Measurements from ENCODE around the gene USP36. TPM values are rescaled to one million over a fixed set of nuclear protein-coding genes. Genes with fewer than 3 reads are reported as not detected.
"Not testable (repeated sequence)": the region's sequence is repeated elsewhere in the genome, so short reads cannot be mapped to it uniquely, and the experiment has no call there.

The USP36 gene
- total and polyA plus RNA-seq, 2 experiments from 2014 or later, result 27.1 to 27.8 TPM

- Histone ChIP-seq H3K4me3 (no peak overlapping the region), H3K4me1 (ENCODE audit: low read depth) (no peaks in the 10 kb centered on the region), H3K27ac (no peak overlapping the region), H3K27me3 (no peaks in the 10 kb centered on the region), H3K36me3 (no peaks in the 10 kb centered on the region), H3K9me3 (ENCODE audit: low read depth) (no peaks in the 10 kb centered on the region)
- peak in 1 of 2 donors; percentile 41 for DNase-seq (ENCODE audit: low read depth in 1 of 2, low spot score in 1 of 2)
- TF ChIP-seq CTCF (IDR thresholded peaks at IDR 0.05; ENCODE audit: low read depth, low read length), result no peak
These were observed 34.9 kb upstream of the USP36 start for GRCh38 chr17:78875363-78876093.

DNA sequence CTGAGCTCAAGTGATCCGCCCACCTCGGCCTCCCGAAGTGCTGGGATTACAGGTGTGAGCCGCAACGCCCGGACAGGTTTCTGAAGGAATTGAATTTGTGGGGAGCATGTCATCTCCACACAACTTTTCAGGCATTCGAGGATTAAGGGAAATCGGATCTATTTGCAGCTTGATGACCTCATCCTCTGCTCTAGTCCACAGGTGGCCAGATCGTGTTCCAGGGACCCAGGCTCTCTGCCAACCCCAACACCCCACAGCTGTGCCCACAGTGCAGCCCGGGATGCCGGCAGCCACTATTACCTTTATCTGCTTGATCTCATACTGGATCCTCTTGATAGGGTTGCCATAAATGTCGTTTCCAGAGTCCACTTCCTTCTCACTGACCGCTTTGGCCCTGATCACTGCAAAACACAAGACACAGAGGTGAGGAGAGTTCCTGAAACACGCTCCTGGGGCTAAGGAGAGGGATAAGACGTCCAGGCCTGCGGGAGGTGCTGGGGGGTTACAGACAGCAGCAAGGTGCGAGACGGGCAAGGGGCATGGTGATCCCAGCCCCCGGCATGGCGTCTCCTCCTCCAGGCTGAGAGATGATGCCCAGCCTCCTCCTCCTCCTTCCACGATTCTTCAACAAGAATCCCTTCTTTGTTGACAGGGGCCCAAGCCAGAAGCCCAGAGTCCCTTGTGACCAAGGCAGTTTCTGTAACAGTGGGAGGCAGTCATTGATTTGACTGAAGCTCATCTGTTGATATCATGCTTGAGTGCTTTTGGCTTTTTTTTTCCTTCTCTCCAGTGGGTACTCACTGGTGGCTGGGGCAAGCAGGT lies 33.1 kb upstream of the USP36 start:
- TF ChIP-seq CTCF (IDR thresholded peaks at IDR 0.05; ENCODE audit: low read depth, low read length), result no peak
- Histone ChIP-seq H3K36me3 (no peaks in the 10 kb centered on the region), H3K4me1 (ENCODE audit: low read depth) (no peaks in the 10 kb centered on the region), H3K27me3 (no peaks in the 10 kb centered on the region), H3K27ac (no peak overlapping the region), H3K9me3 (ENCODE audit: low read depth) (no peaks in the 10 kb centered on the region), H3K4me3 (no peak overlapping the region)
- no peak for DNase-seq (ENCODE audit: low read depth in 1 of 2, low spot score in 1 of 2)

DNA sequence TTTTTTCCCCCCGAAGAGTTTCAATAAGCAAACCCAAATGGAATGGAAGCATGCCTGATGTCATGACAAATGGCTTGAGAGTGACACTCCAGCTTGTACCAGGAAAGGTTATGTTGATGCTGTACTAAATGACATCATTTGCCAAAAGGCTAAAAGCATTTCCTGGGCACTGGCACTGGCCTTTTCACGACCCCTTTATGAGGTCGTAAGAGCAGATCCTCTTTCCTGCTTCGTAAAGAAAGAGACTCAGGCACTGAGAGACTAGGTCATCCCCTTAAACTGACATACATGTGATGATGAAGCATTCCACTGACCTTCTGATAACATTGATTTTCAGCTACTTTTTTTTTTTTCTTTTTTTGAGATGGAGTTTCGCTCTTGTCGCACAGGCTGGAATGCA lies 31.9 kb upstream of the USP36 start:
- no peaks in the 10 kb centered on the region for H3K36me3 ChIP-seq
- no peaks in the 10 kb centered on the region for H3K27me3 ChIP-seq
- DNase-seq (ENCODE audit: low read depth in 1 of 2, low spot score in 1 of 2), result no peak
- no peaks in the 10 kb centered on the region for H3K4me1 ChIP-seq (ENCODE audit: low read depth)
- no peak overlapping the region for H3K27ac ChIP-seq
- no peaks in the 10 kb centered on the region for H3K9me3 ChIP-seq (ENCODE audit: low read depth)
- no peak for TF ChIP-seq CTCF (IDR thresholded peaks at IDR 0.05; ENCODE audit: low read depth, low read length)
- H3K4me3 ChIP-seq, result no peak overlapping the region

DNA sequence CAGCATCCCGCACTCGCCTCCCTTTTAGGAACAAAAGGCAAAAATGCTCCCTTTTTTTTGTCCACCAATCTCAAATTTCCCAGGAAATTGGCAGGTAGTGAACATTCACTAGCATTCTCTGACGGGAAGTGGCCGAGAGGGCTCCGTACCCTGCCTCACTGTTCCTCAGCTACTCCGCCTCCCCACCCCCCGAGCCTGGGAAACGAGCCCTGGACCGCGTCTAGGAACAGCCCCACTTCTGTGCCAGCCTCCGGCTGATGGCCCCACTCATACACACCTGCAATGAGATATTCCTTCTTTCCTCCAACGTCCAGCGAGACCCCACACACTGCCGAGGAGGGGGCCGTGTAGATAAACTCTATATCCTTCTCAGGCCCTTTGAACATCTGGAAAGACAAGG lies 30.0 kb upstream of the USP36 start:
- H3K36me3 ChIP-seq, result no peaks in the 10 kb centered on the region
- H3K4me3 ChIP-seq, result no peak overlapping the region
- no peak for TF ChIP-seq CTCF (IDR thresholded peaks at IDR 0.05; ENCODE audit: low read depth, low read length)
- DNase-seq (ENCODE audit: low read depth in 1 of 2, low spot score in 1 of 2), result no peak
- H3K9me3 ChIP-seq (ENCODE audit: low read depth), result no peaks in the 10 kb centered on the region
- no peak overlapping the region for H3K27ac ChIP-seq
- H3K27me3 ChIP-seq, result no peaks in the 10 kb centered on the region
- no peaks in the 10 kb centered on the region for H3K4me1 ChIP-seq (ENCODE audit: low read depth)

GRCh38 chr17:78868391-78868790 lies 27.8 kb upstream of the USP36 start:
- Histone ChIP-seq H3K9me3 (ENCODE audit: low read depth) (no peaks in the 10 kb centered on the region), H3K27ac (no peak overlapping the region), H3K27me3 (no peaks in the 10 kb centered on the region), H3K4me3 (no peak overlapping the region), H3K36me3 (no peaks in the 10 kb centered on the region), H3K4me1 (ENCODE audit: low read depth) (no peaks in the 10 kb centered on the region)
- DNase-seq (ENCODE audit: low read depth in 1 of 2, low spot score in 1 of 2), result no peak
- no peak for TF ChIP-seq CTCF (IDR thresholded peaks at IDR 0.05; ENCODE audit: low read depth, low read length)

DNA sequence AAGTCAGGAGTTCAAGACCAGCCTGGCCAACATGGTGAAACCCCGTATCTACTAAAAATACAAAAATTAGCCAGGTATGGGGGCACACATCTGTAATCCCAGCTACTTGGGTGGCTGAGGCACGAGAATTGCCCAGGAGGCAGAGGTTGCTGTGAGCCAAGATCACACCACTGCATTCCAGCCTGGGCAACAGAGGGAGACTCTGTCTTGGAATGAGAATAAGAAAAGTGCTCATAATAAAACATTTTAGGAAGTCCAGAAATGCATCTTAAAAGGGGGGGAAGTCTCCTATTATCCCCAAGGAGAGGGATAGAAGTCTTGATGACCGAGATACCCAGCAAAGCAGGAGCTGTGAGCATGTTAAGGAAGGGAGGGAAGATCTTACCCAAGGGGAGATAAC lies 26.4 kb upstream of the USP36 start:
- not testable (repeated sequence) for H3K9me3 ChIP-seq (ENCODE audit: low read depth); H3K36me3 ChIP-seq; H3K27ac ChIP-seq; H3K27me3 ChIP-seq; H3K4me1 ChIP-seq (ENCODE audit: low read depth); DNase-seq (ENCODE audit: low read depth in 1 of 2, low spot score in 1 of 2); H3K4me3 ChIP-seq
